GM13977 (cell line): Measurements from ENCODE around the gene SLC40A1.
"Not testable (repeated sequence)": the region's sequence is repeated elsewhere in the genome, so short reads cannot be mapped to it uniquely, and the experiment has no call there.

ENCODE experiments used
- DNase-seq: peaks from one replicate; pipeline ENCODE4 v3.0.0; 2012; ENCODE audit warnings: low spot score
- CTCF ChIP-seq: IDR thresholded peaks from 2 replicates; pipeline ENCODE4 v1.5.1; 2012; ENCODE audit warnings: mild to moderate bottlenecking, control low read depth; ENCODE audit not compliant: insufficient read depth; ENCODE audit errors: extremely low read depth, missing control alignments
- in situ Hi-C: fragments of 300-500 bp; cut with MboI; formaldehyde crosslinking; loops from one replicate; pipeline ENCODE4 v1.12.0; 2022; ENCODE audit warnings: low sequenced_read_pairs, low pct_unique_long_range_greater_than_20kb, mixed read lengths, inconsistent platforms; ENCODE audit not compliant: unreplicated experiment

The SLC40A1 gene

DNA sequence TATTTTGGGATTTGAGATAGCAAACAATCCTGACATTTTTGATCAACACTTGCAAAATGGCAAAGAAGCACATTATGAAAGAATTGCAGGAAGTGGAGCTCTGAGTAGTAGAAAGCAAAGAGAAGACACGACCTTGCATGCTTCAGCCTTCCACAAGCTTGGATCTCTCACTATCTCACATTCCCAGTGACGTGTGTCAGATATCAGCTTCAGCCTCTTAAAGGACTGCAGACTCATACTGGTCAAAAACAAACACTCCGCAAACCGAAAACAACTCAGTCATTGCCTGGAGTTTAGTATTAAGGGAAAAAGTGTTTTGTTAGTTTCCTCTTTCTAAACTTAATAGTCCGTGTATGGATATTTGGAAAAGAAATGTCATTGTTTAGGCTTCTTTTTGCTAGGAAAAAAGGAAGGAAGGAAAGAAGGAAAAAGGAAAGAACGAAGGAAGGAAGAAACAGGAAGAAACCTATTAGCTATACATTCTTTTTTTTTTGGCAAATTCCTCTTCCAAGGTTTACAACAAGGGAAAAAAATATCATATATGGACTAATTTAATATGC lies 32.6 kb upstream of the SLC40A1 start:
- in situ Hi-C loops: no loop called here
- TF ChIP-seq CTCF: no peak
- DNase-seq: no peak

DNA sequence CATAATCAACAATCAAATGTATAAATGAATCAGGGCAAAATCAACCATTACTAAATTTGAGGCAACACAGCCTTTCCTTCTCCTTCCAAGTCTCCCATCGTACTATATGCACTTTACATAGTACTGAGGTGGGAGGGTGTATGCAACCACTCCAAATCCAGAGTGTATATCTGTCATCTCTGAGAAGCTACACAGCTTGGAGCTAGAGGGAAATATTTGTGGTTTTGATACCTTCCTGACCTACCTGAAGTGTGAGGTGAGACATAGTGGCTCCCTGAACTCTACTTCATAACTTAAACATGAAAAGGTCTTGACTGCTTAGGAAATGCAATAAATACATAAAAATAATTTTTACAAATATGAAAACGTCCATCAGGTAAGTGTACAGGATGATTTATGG lies 30.1 kb upstream of the SLC40A1 start:
- in situ Hi-C loops: no loop called here
- no peak for TF ChIP-seq CTCF
- DNase-seq: no peak

- no peak for DNase-seq
- in situ Hi-C loops: no loop called here
- no peak for TF ChIP-seq CTCF
Observed at GRCh38 chr2:189609853-189610252, 29.3 kb upstream of the SLC40A1 start.

DNA sequence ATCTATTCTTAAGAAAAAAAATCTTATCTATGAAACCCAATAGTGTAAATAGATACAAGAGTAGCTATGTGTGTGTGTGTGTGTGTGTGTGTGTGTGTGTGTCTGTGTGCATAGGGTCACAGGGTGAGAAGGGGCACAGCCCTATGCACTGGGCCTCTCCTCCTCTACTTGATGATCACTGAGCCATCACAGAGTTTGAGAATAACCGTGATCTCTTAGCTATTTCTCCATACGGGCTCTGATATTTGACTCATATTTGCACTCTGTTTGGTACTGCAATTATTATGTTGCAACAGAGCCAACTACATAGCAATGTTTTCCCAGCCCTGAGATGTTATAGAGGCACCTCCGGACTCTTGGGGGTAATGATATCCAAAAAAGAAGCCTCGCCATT lies 28.8 kb upstream of the SLC40A1 start:
- TF ChIP-seq CTCF: no peak
- DNase-seq: no peak
- in situ Hi-C loops: no loop called here

DNA sequence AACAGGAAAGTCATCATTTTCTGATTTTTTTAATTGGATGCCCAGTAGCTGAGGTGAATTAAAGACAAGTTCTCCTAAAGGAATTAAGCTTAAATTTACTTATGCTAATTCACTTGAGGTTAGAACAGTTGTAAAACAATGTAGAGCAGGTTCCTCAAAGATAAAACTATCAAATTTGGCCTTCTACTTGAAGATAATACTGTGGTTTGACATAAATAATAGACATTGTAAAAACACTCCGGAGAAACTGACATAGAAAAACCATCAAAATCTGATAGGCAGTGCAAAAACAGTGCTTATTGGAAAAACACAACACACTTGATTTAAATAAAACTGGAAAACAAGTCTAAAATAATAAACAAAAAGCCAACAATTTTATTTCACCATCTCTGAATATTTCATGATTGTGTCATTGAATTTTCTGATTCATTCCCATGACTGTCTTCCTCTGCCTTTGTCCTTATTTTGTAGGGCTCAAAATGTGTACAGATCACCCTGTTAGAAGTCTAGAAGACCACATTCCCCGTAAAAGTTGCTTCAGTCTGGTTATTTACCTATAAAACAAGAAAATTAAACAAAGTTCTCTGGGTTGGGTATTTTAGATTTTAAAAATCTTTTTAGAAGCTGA lies 28.3 kb upstream of the SLC40A1 start:
- TF ChIP-seq CTCF: no peak
- in situ Hi-C loops: no loop called here
- DNase-seq: no peak

GRCh38 chr2:189608170-189608569 lies 27.6 kb upstream of the SLC40A1 start:
- in situ Hi-C loops: no loop called here
- TF ChIP-seq CTCF: no peak
- DNase-seq: no peak

GRCh38 chr2:189602233-189602632 lies 21.6 kb upstream of the SLC40A1 start:
- no peak for DNase-seq
- in situ Hi-C loops: no loop called here
- TF ChIP-seq CTCF: no peak

- in situ Hi-C loops, DNase-seq: not testable (repeated sequence)
Observed at GRCh38 chr2:189601652-189602051, 21.1 kb upstream of the SLC40A1 start.
